EL (cell line): ENCODE measurements around the gene RAPH1.
"Not testable (repeated sequence)": the region's sequence is repeated elsewhere in the genome, so short reads cannot be mapped to it uniquely, and the experiment has no call there.

Experiments used
- DNase-seq: peaks from one replicate; pipeline ENCODE4 v3.0.0-alpha.2; 2016

Gene RAPH1

GRCh38 chr2:203418271-203418670 lies 116.8 kb downstream of the RAPH1 start:
- DNase-seq = no peak

GRCh38 chr2:203413796-203414195 lies 121.3 kb downstream of the RAPH1 start:
- peak; percentile 23 for DNase-seq

- no peak for DNase-seq
Observed at GRCh38 chr2:203412546-203413331, 122.4 kb downstream of the RAPH1 start.

GRCh38 chr2:203407496-203407895 lies 127.6 kb downstream of the RAPH1 start:
- no peak for DNase-seq

GRCh38 chr2:203404996-203405395 lies 130.1 kb downstream of the RAPH1 start:
- DNase-seq = peak; percentile 27

GRCh38 chr2:203400805-203401585 lies 134.1 kb downstream of the RAPH1 start:
- peak; percentile 59 for DNase-seq

GRCh38 chr2:203399031-203399430 lies 136.1 kb downstream of the RAPH1 start:
- DNase-seq = no peak

GRCh38 chr2:203396667-203397066 lies 138.4 kb downstream of the RAPH1 start:
- no peak for DNase-seq

- DNase-seq = no peak
Observed at GRCh38 chr2:203395858-203396257, 139.2 kb downstream of the RAPH1 start.

GRCh38 chr2:203394519-203395227 lies 140.4 kb downstream of the RAPH1 start:
- DNase-seq = no peak

- not testable (repeated sequence) for DNase-seq
Observed at GRCh38 chr2:203388153-203388552, 146.9 kb downstream of the RAPH1 start.

- no peak for DNase-seq
Observed at GRCh38 chr2:203383038-203383437, 152.1 kb downstream of the RAPH1 start.

- DNase-seq = no peak
Observed at GRCh38 chr2:203379156-203379555, 155.9 kb downstream of the RAPH1 start.

GRCh38 chr2:203376173-203376572 lies 158.9 kb downstream of the RAPH1 start:
- no peak for DNase-seq

- DNase-seq = not testable (repeated sequence)
Observed at GRCh38 chr2:203372706-203373105, 162.4 kb downstream of the RAPH1 start.

- no peak for DNase-seq
Observed at GRCh38 chr2:203366639-203367466, 168.2 kb downstream of the RAPH1 start.

- no peak for DNase-seq
Observed at GRCh38 chr2:203361922-203362321, 173.2 kb downstream of the RAPH1 start.

- no peak for DNase-seq
Observed at GRCh38 chr2:203361495-203361894, 173.6 kb downstream of the RAPH1 start.

GRCh38 chr2:203360833-203361430 lies 174.2 kb downstream of the RAPH1 start:
- no peak for DNase-seq

- DNase-seq = no peak
Observed at GRCh38 chr2:203359450-203359849, 175.7 kb downstream of the RAPH1 start.

- no peak for DNase-seq
Observed at GRCh38 chr2:203354966-203355365, 180.1 kb downstream of the RAPH1 start.

GRCh38 chr2:203352604-203353255 lies 182.4 kb downstream of the RAPH1 start:
- DNase-seq = no peak
